Left renal cortex interstitium (tissue), 4 donors: Measurements from ENCODE around the gene RSU1. TPM values are rescaled to one million over a fixed set of nuclear protein-coding genes. Genes with fewer than 3 reads are reported as not detected.
A peak's percentile ranks its signal among the peaks of the same experiment; 100 is the strongest.

Experiments
- DNase-seq, 4 donors: peaks; one replicate each; pipeline ENCODE4 v3.0.0-alpha.2; 2013; ENCODE audit warnings: low read depth in 4 of 4, low spot score in 2 of 4, missing footprints in 1 of 4
- polyA plus RNA-seq, 4 donors: library from polyadenylated mRNA; unstranded; fragments of 120-200 nt; gene quantifications; one replicate each; pipeline ENCODE4 v1.2.1, GENCODE V29; 2013; ENCODE audit not compliant: insufficient read length in 4 of 4

RSU1 gene
- polyA plus RNA-seq, 4 donors, result 73.6 to 85.8 (median 74.7) TPM

DNA sequence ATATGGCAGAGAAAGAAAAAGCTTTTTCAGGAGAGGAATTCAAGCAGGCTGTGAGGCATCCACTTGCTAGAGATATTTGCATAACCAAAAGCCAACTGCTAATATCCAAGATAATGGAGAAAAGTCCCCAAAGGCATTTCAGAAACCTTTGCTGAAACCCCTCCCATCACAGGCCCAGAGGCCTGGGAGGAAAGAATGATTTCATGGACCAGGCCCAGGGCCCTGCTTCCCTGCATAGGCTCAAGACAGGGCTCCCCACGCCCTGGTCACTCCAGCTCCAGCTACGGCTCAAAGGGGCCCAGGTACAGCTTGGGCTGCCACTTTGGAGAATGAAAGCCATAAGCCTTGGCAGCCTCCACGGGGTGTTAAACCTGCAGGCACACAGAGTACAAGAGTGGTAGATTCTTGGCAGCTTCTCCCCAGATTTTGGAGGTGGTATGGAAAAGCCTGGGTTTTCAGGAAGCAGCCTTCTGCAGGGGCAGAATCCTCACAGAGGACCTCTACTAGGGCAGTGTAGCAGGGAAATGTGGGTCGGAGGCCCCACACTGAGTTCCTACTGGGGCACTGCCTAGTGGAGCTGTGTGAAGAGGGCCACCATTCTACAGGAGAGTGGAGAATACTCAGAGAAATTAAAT, 5.6 kb upstream of the RSU1 start:
- DNase-seq, result no peak

DNA sequence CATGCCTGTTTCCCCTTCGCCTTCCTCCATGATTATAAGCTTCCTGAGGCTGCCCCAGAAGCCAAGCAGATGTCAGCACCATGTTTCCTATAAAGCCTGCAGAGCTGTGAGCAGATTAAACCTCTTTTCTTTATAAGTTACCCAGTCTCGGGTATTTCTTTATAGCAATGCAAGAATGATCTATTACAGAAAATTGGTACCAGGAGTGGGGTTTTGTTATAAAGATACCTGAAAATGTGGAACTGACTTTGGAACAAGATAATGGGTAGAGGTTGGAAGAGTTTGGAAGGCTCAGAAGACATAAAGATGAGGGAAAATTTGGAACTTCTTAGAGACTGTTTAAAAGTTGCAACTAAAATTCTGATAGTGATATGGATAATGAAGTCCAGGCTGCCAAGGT, 4.8 kb upstream of the RSU1 start:
- no peak for DNase-seq

DNA sequence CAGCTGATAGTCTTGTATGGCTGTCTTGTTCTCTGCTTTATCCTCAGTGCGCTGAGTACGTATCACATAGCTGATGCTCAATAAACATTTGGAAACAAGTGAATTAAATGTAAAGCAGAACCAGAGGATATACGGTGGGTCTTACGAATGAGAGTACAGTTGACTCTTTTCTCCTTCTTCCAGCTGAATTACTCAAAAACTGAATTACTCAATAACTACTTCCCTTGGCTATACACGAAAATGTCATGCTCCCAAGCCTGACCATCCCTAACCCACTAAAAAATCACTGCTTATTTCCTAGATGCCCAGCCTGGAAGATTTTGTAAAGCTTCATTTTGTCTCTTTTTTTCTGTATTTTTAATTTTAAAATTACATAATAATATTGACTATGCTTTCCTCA, 3.2 kb upstream of the RSU1 start:
- no peak for DNase-seq

DNA sequence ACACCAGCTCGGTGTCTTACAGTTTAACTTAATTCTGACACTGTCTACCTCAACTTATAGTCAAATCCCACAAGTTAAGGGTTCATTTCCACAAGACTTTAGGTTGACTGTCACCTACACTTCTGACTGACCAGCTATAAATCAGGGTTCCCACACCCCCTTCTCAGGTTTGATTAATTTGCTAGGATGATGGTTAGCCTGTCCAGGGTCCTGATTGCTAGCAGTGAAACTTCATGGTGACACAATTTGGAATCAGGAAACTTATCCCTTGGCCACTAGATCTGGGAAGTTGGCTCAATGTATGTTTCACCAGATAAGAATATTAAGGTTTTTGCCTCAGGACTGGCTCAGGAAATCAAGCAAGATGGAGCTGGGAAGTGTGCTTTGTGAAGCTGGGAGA, 2.8 kb upstream of the RSU1 start:
- DNase-seq, result no peak

DNA sequence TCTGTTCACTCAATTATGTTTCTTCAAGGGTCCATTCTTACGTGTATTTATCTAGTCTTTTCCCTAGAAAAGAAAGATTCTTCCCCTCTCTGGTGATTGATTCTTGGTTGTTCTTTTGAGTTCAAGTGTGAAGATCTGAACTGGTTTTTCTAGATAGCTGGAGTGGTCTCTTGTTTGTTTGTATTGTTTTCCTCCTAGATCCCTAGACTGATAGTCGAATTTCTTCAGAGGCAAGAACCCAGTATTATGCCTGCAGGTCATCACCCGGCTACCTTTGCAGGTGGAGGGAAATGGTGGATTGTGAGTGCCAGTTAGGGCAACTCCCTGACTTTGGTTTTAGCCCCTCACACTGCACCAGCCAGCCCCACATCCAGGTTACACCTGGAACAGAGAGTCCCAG, 2.2 kb upstream of the RSU1 start:
- no peak for DNase-seq

DNA sequence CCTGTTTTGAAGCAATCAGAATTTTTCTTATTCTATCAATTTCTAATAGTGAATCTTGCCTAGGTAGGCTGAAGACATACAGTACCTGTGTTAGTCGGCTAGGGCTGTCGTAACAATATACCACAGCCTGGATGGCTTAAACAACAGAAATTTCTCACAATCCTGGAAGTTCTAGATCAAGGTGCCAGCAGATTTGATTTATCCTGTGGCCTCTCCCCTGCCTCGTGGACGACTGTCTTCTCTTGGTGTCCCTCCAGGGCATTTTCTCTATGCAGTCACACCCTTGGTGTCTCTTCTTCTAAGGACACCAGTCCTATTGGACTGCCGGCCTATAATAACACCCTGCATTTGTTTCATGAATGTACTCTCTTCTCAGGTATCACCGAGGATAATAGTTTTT, 1.8 kb upstream of the RSU1 start:
- no peak for DNase-seq

DNA sequence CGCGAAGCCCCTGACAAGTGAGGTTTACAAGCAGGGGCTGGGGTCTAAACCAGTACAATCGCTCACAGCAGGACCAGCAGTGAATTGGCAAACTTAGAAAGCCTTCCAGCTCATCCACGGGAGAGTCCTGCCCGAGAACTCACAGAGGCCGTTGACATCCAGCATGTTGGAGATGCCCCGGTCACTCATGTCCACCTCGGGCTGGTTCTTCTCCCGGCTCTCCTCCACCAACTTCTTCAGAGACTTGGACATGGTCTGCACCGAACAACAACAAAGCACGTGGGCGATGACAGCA, 447 bp downstream of the RSU1 start:
- DNase-seq, result peak in 1 of 4 donors; percentile 45

DNA sequence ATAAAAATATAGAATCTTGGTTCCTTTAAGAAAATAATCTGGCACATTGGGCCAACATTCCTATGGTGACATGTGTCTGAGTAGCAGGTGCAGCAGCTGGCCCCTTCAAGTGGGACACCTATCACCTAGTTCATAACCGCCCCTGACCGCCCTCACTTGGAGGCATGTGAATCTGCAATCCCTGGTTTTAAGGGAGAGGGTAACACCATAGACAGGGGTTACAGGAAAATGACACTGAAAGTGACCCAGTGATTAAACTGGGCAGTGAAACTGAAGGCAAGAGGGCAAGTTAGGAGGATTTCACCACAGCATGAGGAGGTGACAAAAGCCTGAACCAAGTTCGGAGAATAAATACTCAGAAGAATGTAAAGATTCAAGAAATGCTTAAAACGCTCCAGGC, 1.1 kb downstream of the RSU1 start:
- DNase-seq, result no peak

DNA sequence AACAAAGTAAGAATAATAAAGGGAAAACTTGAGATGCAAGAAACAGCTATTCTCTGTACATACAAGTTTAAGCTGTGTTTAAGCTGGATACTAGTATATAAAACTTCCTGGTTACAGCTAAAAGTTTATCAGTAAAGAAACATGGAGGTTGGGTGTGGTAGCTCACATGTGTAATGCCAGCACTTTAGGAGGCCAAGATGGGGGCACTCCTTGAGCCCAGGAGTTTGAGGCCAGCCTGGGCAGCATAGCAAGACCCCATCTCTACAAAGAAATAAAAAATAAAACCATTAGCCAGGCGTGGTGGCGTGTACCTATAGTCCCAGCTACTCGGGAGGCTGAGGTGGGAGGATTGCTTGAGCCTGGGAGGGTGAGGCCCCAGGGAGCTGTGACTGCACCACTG, 3.2 kb downstream of the RSU1 start:
- no peak for DNase-seq

DNA sequence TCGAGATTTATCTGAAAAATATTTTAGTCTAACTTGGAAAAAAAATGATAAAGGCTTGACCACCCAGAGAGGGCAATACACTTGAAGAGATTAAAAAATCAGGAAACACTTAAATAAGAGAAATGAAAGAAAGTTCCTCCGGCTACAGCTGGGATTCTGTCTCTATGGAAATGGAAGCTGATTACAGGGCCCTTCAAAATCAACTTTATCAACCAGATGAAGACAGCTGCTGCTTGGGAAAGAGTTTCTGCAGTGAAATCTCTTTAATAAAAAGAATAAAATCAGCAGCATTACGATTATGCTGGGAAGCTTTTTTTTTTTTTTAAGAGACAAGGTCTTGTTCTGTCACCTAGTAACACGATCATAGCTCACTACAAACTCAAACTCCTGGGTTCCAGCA, 4.5 kb downstream of the RSU1 start:
- no peak for DNase-seq

DNA sequence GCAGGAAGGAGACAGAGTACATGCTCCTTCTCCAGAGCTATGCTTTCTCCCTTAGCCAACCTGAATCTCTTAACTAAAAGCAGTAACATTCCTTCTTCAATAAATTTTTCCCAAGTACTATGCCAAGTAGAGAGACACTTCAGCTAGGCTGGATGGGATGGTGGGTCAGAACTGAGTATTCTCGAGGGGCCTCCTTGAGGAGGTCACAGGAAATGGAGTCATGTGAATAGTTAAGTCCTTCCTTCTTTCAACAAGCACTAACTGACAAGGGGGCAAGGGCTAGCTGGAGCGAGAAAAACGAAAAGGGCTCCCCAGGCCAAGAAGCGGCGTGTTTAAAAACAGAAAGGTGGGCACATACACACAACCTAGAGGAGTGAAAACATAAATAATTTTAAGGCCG, 5.5 kb downstream of the RSU1 start:
- DNase-seq, result no peak

DNA sequence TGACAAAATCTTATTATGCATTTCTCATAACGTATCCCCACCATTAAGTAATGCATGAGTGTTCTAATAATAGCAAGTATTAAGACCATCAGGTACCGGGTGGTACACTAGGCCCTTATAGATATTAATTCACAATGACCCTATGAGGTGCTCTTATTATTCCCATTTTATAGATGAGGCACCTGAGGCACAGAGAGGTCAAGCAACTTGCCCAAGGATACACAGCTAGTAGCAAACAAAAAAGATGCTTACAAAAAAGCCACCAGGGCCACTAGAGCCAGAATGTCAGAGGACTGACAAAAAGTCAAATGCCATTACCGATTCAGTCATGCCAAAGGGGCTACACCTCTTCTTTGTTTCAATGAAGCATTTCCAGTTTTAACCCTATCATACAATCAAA, 5.9 kb downstream of the RSU1 start:
- DNase-seq, result no peak

DNA sequence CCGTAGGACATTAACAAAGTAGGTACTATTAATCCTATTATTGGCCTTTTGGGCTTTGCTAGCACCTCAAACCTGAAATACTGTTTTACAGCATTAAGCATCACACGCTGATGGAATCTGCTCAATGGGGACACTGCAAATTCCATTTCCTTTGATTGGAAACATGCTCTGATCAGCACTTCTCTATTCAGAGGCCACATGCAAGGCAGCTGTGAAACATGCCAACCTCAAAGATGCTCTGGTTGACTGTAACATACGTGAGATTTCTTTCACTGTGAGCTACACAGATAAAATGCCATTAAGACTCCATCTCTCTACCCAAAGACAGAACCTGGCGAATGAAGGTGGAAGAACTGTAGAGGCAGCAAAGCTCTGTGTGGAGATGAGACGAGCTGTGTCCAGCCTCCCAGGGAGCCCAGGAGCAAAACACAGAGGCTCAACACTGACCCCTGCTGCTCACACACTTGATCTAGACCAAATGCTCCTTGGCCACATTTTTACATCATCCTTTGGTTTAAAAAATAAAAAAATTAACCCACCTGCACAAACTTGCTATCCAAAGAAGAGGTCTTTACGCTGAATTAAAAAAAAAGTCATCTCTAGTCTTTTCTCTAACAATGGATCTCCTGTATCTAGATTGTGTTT, 8.0 kb downstream of the RSU1 start:
- no peak for DNase-seq

DNA sequence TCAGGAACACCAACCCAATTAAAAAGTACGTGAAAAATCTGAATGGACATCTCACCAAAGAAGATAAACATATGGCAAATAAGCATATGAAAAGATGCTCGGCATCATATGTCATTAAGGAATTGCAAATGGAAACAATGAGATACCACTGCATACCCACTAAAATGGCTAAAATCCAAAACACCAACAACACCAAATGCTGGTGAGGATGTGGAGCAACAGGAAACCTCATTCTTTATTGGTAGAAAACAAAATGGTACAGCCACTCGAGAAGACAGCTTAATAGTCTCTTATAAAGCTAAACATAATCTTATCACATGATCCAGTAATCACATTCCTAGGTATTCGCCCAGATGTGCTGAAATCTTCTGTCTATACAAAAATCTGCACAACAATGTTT, 13.1 kb downstream of the RSU1 start:
- DNase-seq, result no peak

DNA sequence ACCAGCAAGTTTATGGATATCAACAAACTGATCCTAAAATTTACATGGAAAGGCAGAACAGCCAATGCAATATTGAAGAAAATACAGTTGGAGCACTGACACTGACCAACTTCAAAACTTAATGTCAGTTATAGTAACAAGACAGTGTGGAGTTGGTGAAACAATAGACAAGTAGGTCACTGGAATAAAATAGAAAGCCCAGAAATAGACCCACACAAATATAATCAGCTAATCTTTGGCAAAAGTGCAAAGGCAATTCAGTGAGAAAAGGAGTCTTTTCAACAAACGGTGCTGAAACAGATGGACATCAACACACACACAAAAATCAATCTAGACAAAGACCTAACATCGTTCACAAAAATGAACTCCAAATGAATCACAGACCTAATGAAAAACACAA, 13.8 kb downstream of the RSU1 start:
- DNase-seq, result no peak

DNA sequence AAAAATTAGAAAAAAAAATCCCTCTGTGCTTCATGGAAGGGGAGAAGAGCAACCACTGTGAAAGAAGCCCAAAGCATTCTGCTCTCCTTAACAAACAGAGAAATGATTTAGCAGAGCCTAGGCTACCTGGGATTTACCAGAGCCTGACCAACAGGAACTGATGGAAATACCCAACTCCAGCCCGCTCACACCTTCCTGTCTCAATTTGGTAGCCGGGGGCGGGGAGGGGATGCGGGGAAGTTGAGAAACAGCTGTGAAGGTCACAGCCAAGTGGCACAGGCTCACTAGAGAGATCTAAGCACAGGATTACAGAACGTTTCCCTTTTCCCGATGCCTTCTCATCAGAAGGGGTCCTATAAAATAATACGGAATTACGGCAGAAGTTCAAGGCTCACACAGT, 17.6 kb downstream of the RSU1 start:
- DNase-seq, result no peak

DNA sequence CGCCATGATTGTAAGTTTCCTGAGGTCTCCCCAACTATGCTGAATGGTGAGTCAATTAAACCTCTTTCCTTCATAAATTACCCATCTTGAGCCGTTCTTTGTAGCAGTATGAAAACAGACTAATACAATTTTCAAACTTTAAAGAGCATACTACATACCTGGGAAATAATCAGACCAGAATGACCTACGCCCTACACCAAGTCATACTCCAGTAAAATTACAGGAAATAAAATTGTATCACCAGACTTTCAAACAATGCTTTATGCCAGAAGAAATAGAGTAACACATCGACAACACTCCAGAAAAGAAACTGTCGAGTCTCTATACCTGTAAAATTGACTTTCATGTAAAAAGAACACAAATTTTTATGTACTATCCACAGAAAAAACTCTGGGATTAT, 18.7 kb downstream of the RSU1 start:
- DNase-seq, result no peak

DNA sequence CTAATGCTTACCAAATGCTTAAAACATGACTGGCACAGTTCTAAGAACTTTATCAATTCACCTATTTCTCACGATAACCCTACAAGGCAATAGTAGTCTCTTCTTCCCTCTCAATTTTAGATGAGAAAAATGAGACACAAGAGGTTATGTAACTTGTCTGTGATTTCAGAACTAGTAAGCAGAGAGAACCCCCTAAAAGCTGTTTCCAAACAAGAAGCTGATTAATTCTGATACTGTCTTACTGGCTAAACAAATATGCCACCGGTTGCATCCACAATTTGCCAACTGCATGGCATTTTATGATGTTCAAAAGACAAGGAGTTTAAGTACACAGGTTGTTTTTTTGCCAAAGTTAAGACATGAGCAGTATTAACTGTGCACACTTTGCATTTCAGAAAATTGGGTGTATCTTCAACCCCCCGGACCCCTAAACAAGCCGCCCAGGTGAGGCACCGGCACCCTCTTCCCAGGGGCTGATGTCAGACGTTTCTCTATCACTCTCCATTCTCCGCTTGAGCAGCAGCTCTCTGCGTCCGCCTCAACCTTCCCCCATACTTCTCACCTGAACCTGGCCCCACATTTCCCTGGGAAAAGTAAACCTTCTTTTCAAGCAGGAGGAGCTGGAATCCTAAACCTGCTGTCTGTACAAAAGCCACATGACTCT, 21.7 kb downstream of the RSU1 start:
- DNase-seq, result no peak

DNA sequence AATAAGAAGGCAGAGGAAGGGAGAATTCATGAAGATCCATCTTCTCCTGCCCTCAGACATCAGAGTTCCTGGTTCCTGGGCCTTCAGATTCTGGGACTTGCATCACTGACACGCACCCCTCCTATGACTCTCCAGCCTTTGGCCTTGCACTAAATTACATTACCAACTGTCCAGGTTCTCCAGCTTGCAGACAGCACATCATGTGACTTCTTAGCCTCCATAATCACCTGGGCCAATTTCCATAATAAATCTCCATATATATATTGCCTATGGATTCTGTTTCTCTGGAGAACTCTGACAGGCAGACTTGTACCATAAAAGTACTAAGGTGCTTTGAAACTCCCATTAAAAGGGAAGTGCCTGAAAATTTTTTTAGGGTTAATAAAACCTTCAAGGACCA, 23.2 kb downstream of the RSU1 start:
- DNase-seq, result no peak

DNA sequence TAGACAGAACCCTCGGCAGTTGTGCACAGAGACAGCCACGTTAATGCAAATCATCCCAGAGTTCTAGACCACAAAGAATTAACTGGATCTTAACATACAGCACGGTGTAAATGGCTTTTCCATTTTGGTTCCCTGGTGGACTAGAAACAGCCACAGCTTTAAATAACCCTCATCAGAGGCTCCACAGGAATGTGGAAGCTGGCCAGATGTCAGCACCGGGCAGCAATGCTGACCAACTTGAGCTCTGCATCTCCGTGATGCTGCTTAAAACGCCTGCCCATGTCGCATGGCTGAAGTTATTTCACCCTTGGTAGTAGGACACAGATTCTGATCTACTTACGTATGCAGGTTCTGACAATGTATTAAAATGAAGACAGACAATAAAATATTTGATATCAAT, 24.5 kb downstream of the RSU1 start:
- no peak for DNase-seq

DNA sequence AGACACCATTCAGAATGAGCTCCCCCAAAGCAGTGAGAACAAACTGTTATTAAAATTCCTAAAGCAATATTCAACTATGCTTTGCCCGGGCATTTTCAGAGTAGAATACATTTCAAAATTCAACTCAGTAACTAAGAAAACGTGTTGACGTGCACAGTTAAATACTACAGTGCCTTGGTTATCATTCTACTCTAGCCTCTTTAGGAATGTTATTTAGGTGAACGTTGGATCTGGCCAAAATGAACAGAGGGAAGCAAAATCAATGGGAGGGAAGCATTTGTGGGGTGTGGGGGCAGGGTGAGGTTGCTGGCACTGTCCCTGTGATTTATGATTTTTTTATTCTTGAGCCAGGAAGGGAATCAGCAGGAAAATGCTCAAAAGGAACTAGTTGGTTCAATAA, 27.5 kb downstream of the RSU1 start:
- DNase-seq, result no peak

DNA sequence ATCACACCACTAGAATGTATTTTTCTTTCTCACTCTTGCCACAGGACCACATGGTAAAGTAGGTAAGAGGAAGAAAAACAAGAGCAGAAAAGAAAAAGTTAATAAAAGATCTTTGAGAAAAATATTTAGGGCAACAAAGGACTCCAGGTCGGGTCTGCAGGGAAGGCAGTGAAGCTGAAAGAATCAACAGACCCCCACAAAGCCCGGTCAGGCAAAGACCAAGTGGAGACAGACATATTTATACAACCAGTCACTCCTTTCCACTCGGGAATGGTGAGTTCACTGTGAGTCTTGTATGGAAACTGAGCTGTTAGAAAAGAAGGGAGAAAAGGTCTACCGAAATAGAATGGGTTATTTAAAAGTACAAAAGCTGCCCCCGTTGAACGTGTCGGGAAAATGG, 28.0 kb downstream of the RSU1 start:
- peak in 1 of 4 donors; percentile 27 for DNase-seq

DNA sequence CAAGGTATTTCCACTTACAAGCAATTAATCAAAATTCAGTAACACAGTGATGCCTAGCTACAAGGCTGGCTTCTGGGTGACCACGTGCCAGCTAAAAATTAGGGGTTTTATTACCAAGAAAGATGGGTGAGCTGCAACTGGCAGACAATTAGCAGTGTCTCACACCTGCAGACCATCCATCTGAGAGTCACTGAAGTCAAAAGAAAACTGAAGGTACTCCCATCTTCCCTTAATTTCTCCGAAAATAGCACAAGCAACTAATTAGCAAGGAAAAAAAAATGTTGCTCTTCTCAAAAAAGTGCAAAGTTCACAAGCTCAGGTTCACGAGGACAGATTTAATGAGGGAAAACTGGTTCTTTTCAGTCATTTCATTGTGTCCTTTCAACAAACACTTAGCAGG, 28.4 kb downstream of the RSU1 start:
- no peak for DNase-seq
